ENCODE measurements around the gene SEMA5A.

SEMA5A gene

DNA sequence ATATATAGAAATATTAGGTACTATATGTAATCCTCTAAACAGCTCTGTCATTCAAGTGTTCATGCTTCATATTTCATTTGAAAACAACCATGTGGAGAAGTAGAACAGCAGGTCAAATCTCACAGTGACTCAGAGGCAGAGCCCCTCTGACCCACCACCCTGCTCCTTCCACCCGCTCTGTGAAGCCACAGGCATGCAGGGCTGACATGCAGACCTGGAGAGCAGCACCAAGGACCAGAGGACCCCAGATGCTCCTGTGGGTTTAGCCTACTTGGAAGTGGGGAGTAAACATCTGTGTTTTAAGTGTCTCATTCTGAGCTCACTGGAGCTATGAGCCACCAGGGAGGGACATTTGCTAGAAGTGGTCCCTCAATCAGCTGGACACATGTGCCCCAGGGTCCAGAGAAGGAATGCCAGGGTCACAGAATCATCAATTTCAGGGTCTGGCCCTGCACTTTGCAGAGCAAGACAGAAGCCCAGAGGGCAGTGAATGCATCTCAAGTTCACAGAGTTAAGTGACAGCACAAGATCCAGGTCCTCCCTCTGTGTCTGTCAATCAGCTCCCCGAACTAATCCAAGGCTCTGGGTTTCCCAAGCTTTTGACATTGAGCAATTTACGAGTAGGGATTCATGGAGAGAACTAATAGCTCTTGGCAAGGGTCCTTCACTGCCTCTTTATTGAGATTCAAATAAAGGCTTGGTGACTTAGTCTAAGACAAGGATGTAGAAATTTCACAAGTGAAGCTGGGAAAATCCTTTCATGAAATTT, 441.1 kb downstream of the SEMA5A start:
- H3K27me3 ChIP-seq = no peaks in the 10 kb centered on the region
- no peak overlapping the region for H3K4me3 ChIP-seq (ENCODE audit: low read depth, low read length)
- TF ChIP-seq, protein P1, sequence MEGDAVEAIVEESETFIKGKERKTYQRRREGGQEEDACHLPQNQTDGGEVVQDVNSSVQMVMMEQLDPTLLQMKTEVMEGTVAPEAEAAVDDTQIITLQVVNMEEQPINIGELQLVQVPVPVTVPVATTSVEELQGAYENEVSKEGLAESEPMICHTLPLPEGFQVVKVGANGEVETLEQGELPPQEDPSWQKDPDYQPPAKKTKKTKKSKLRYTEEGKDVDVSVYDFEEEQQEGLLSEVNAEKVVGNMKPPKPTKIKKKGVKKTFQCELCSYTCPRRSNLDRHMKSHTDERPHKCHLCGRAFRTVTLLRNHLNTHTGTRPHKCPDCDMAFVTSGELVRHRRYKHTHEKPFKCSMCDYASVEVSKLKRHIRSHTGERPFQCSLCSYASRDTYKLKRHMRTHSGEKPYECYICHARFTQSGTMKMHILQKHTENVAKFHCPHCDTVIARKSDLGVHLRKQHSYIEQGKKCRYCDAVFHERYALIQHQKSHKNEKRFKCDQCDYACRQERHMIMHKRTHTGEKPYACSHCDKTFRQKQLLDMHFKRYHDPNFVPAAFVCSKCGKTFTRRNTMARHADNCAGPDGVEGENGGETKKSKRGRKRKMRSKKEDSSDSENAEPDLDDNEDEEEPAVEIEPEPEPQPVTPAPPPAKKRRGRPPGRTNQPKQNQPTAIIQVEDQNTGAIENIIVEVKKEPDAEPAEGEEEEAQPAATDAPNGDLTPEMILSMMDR (IDR thresholded peaks at IDR 0.05; ENCODE audit: low read depth, low read length) = no peak
- H3K4me1 ChIP-seq = no peaks in the 10 kb centered on the region
- DNase-seq = no peak
- no peaks in the 10 kb centered on the region for H3K9me3 ChIP-seq
- no peaks in the 10 kb centered on the region for H3K36me3 ChIP-seq

DNA sequence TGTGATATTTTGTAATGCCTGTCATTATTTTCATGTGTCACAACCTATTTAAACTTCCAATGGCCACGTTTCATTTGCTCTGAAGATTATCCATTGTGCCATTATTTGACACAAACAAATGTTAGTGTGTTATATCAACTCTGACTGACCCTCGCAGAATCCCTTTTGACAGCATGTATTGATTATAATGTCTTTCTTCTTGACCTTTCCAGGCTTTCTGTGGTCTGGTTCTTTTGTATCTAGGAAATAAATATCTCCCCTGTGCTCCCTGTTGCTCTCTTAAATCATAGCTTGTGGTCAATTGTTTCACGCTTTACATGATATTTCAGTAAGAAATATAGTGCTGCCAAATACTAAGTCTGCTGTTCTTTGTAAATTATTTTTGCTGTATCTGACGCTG, 442.6 kb downstream of the SEMA5A start:
- no peaks in the 10 kb centered on the region for H3K9me3 ChIP-seq
- no peak overlapping the region for H3K4me3 ChIP-seq (ENCODE audit: low read depth, low read length)
- H3K27me3 ChIP-seq = no peaks in the 10 kb centered on the region
- no peaks in the 10 kb centered on the region for H3K36me3 ChIP-seq
- no peaks in the 10 kb centered on the region for H3K4me1 ChIP-seq
- no peak for DNase-seq
- TF ChIP-seq, protein P1 (IDR thresholded peaks at IDR 0.05; ENCODE audit: low read depth, low read length) = no peak

DNA sequence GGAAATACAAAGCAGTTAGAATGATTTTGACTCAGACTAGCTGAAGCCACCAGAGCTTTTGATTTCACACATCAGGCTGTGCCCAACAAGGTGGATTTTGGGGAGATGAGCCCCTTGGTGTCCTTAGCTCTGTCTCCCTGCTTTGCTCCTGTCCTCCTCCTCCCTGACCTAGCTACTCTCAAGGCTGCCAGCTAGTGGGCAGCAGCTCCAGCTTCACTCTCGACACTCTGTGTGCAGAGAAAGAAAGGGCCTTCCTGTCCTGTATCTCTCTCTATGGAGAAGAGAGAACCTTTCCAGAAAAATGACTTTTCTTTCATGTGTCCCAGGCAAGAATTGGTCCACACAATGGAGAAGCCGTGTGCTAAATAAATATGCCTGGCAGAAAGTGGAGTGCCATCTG, 446.2 kb downstream of the SEMA5A start:
- H3K4me1 ChIP-seq = no peaks in the 10 kb centered on the region
- no peaks in the 10 kb centered on the region for H3K36me3 ChIP-seq
- no peak overlapping the region for H3K4me3 ChIP-seq (ENCODE audit: low read depth, low read length)
- no peaks in the 10 kb centered on the region for H3K9me3 ChIP-seq
- TF ChIP-seq, protein P1 (IDR thresholded peaks at IDR 0.05; ENCODE audit: low read depth, low read length) = no peak
- DNase-seq = no peak
- H3K27me3 ChIP-seq = no peaks in the 10 kb centered on the region

DNA sequence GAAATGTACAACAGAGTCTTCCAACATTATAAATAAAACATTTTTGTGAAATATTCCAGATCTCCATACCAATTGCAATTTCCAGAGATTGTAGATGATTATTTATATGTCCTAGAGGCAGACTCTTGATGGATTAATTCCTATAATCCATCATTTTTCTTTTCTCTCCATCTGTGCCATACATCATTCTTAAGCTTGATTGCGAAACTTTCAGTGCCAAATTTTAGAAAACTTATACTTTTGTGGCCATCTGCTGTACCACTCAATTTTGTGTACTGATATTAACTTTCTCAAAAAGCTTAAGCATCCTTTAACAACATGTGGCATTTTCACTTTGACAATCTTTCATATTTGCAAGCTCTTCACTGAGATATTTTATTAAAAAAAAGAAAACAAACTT, 446.9 kb downstream of the SEMA5A start:
- no peaks in the 10 kb centered on the region for H3K4me1 ChIP-seq
- no peaks in the 10 kb centered on the region for H3K36me3 ChIP-seq
- H3K4me3 ChIP-seq (ENCODE audit: low read depth, low read length) = no peak overlapping the region
- no peak for DNase-seq
- no peaks in the 10 kb centered on the region; the same call in 1 of the 2 replicates for H3K9me3 ChIP-seq
- H3K27me3 ChIP-seq = no peaks in the 10 kb centered on the region
- TF ChIP-seq, protein P1 (IDR thresholded peaks at IDR 0.05; ENCODE audit: low read depth, low read length) = no peak

DNA sequence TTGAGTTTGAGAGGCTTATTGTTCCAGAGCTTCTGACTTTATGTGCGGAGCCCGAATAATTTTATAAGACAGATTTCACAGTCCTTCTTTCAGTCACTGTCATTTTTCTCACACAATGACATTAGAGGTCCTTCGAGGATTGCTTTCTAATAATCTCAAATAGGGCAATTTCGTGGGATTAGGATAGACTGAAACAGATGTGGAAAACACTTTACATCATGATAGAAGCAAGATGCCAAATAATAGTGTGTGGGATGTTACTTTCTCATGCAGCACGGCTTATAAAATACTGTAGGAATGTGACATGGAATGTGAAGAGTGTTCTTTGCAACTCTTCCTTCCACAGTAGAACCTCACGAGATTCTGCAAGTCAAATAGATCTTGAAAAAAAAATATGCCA, 451.3 kb downstream of the SEMA5A start:
- TF ChIP-seq, protein P1 (IDR thresholded peaks at IDR 0.05; ENCODE audit: low read depth, low read length) = no peak
- Histone ChIP-seq H3K4me3 (ENCODE audit: low read depth, low read length) (no peak overlapping the region), H3K27me3 (no peaks in the 10 kb centered on the region), H3K9me3 (no peaks in the 10 kb centered on the region; the same call in 1 of the 2 replicates), H3K36me3 (no peaks in the 10 kb centered on the region), H3K4me1 (no peaks in the 10 kb centered on the region)
- no peak for DNase-seq

DNA sequence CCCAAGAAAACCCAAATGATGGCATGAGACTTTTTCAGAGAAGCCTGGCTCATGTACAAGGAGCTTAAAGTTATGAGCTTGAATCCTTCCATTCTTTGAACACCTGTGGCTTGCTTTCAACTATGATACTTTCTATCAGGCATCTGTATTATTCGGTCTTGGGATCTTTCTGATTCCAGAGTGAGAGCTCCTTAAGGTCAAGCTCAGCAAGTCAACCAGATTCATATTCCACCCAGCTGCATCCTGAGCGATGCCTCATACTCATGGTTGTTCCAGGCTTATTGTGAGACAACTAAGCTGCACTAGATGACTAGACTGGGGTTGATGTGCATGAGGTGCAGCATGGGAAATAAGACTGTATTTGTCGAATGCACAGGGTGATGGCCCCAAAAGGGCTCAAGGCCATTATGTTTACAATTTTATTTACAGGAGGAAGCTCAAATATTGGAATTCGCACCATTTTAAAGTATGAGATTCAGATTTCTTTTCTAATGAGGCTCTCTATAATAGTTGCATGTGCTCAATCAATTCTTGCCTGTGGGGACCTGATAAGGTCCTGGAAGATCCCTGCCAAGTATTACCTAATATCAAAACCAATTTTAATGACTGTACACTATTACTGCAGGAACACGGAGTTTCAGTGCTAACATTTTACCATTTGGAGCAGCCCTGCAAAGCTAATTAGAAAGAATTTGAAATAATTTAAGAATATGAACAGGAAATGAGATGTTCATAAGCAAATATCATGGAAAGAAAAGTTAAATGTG, 453.8 kb downstream of the SEMA5A start:
- no peaks in the 10 kb centered on the region for H3K27me3 ChIP-seq
- TF ChIP-seq, protein P1 (IDR thresholded peaks at IDR 0.05; ENCODE audit: low read depth, low read length) = no peak
- H3K36me3 ChIP-seq = no peaks in the 10 kb centered on the region
- H3K9me3 ChIP-seq = no peaks in the 10 kb centered on the region; the same call in 1 of the 2 replicates
- no peaks in the 10 kb centered on the region for H3K4me1 ChIP-seq
- H3K4me3 ChIP-seq (ENCODE audit: low read depth, low read length) = no peak overlapping the region
- no peak for DNase-seq
